Stimulated activated CD8-positive, alpha-beta memory T cell treated with anti-CD3 and anti-CD28 coated beads, Interleukin-15, amount 100 ng/mL, for 24 hours (primary cell): ENCODE results near the gene ERMAP.
"Not testable (repeated sequence)": the region's sequence is repeated elsewhere in the genome, so short reads cannot be mapped to it uniquely, and the experiment has no call there.

Experiments used
- DNase-seq: peaks from one replicate; pipeline ENCODE4 v3.0.0-alpha.2; 2020; ENCODE audit warnings: low read depth

ERMAP gene

DNA sequence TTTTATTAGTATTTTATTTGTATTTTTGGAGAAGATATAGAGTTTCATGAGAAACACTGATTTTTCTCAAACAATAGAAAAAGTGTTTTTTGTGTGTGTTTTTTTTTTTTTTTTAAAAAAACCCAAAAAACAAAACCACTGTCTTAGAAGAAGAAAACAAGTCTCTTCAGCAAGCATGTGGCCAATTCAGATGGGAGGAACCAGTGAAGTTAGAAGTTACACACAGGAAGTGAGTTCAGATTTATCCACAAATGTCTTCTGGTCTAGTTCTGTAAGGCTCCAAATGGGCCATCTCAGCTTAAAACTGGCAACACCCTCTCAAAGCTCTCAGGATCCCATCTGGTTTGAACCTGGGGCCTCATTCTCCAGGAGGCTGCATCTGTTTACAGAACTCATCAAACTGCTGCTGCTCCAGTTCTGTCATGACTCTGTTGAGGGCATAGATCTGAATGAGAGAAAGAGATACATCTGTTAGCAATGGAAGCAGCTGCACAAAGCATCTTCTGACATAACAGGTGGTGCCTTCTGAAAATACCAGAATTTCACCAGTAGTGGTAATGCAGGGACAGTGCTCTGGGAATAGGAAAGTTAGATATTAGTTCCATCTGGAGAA lies 9.8 kb upstream of the ERMAP start:
- DNase-seq: no peak

DNA sequence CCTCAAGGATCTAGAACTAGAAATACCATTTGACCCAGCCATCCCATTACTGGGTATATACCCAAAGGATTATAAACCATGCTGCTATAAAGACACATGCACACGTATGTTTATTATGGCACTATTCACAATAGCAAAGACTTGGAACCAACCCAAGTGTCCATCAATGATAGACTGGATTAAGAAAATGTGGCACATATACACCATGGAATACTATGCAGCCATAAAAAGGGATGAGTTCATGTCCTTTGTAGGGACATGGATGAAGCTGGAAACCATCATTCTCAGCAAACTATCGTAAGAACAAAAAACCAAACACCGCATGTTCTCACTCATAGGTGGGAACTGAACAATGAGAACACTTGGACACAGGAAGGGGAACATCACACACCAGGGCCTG lies 2.1 kb upstream of the ERMAP start:
- not testable (repeated sequence) for DNase-seq

DNA sequence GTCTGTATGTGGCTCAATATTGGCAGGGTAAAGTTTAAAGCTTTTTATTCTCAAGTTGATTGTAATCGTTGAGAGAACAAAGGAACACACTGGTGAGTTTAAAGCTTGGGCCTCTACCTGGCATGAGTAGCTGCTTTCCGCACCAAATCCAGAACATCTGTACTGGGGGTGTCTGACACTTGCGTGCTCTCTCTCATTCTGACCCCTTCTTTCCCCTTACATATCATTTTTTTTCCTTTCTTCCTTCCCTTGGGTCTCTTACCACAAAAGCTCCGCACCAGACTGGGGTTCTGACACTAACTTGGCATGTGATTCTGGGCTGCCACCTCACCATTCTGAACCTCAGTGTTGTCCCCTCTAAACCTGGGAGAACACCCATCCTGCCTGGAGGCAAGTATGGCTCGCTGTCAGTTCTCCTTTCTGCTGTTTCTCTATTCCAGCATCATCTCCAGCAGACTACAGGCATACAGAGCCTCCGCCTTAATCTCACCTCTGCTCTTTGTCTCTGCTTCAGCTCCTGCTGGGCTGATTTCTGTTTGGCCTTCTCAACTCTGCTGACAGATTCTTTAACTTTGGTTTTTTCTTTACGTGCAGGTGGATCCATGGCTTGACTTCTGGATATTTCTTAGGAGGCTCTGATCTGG lies 859 bp upstream of the ERMAP start:
- no peak for DNase-seq

DNA sequence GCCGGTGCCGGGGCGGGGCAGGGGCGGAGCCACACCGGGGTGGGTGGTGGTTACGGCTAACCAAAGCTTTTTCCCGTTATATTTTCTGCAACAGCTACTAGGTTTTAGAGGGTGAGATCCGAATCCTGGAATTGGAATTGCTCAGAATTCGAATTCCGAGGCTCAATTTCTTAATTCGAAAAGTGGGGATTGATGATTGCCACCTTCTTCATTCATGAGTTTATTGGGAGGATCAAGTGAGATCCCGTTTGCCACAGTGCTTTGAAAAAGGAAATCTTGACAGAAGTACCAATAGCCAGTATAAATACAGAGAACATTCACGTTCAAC lies 482 bp downstream of the ERMAP start:
- no peak for DNase-seq

DNA sequence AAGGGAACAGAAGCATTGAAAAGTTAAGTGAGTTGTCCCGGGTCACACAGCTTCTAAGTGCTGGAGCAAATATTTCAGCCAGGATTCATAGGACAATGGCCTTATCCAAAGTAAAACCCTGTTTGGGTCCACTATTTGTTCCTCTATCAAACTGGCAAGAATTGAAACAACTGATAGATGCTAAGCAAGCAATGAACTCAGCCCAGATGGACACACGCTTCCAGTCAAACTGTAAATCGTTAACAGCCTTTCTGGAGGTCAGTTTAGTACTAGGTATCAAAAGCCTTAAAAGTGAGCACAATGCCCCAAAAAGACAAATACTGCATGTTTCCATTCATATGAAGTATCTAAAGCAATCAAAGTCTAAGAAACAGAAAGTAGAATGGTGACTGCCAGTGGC lies 1.1 kb downstream of the ERMAP start:
- no peak for DNase-seq

DNA sequence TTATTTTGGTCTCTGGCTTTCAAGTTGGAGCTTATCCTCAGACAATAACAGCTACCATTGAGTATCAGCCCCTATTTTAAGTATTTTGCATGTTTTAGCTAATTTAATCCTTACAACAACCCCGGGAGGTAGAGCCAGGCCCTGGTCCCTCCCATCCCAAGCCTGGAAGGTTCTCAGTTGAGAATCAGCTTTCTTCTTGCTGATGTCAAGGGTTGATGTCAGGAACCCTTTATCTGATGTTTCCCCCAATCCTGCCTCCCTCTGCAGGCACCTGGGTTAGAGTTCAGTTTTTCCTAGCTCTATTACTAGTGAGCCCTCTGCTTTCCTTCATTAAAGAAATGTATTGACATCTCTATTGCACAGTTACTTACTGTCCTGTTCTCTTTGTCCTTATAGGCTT lies 3.9 kb downstream of the ERMAP start:
- no peak for DNase-seq

DNA sequence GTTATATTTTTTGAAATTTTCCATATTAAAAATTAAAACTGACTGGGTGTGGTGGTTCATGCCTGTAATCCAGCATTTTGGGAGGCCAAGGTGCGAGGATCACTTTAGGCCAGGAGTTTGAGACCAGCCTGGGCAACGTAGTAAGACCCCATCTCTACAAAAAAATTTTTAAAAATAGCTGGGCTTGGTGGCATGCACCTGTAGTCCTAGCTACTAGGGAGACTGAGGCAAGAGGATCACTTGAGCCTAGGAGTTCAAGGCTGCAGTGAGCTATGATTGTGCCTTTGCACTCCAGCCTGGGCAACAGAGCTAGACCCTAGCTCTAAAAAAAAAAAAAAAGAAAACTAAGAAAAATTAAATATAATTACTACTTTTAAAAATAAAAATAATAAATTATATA lies 4.8 kb downstream of the ERMAP start:
- DNase-seq: no peak

DNA sequence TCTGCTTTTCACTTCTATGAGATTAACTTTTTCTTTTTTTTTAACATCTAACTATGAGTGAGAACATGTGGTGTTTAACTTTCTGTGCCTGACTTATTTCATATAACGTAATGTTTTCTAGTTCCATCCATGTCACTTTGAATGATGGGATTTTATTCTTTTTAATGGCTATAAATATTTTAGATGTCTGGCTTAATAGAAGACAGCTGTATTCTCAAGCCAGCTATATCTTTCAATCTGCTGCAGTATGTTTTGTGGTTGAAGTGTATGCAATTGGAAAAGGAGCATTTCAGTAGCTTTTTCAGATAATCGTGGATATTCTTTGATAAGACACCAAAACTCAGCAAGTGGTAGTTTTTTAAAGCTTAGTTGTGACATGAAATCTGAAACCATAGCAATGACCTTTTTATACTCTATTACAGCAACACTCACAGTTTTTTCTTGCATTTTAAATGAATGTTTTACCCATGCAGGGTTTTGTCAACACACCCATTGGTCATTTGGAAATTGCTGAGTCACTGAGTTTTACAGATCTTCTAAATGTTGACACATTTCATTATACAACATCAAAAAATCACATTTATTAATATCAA lies 6.0 kb downstream of the ERMAP start:
- DNase-seq: no peak

DNA sequence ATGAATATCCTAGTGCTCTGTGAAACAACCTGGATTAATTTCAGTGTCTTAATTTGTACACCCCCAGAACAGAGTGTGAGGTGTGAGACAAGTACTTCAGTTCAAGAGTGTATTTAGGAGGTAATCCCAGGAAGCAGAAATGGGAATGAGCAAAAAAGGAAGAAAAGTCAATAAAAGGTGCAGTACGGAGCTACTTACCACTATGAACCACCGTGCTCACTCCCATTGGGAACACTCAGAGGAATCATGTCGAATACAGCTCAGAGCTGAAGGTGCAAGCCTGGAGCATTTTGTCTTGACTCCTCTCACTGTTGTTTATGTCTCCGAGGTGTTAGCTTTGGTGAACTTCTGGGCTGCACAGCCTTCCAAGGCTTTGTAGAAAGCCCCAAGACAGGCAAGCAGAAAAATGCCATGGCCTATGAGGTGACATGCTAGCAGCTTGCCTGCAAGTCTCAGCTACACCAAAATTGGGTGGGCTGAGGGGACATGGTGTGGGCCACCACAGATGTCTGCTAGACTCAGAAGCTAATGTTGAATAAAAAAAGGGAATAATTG lies 7.6 kb downstream of the ERMAP start:
- no peak for DNase-seq

DNA sequence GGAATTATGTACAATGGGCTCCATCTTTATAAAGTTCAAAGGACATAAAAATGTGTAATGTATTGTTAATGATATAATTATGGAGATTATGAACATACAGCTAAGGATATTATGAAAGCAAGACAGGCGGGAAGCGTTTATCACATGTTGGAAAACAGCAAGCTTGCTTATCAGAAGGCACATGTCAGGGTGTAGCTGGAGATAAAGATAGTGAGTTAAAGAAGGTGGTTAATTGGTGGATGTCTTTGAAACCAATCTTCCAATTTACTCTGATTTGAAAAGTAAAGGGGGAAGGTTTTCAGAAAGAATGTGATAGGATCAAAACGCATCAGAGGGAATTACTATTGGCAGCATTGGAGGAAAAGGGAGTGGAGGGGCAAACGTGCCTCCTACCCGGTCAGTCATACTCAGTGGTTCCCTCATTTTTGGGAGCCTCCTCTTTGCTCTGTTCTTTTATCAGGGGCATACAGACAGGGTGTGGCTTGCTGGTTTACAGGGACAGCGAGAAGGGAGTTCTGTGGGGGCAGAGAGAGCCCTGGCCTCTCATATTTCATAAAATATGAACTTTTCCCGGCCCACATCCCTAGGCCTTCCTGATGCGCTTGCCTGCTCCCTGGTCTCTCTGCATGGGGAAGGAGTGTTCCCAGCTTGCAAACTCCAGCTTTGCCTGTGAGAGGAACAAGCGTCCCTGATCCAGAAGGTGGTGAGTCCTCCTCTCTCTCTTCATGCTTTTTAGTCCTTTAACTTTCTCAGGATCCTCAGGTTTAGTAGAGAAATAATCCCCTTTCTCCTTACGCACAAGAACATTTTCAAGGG lies 8.3 kb downstream of the ERMAP start:
- no peak for DNase-seq

DNA sequence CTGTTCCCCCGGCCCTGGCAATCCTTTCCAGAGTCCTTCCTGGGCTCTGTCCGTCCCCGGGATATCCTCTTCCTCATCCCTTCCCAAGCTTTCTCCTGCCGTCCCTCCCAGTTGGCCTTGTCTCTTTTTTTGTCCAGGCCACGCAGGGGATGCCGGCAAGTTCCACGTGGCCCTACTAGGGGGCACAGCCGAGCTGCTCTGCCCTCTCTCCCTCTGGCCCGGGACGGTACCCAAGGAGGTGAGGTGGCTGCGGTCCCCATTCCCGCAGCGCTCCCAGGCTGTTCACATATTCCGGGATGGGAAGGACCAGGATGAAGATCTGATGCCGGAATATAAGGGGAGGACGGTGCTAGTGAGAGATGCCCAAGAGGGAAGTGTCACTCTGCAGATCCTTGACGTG lies 13.7 kb downstream of the ERMAP start:
- no peak for DNase-seq

DNA sequence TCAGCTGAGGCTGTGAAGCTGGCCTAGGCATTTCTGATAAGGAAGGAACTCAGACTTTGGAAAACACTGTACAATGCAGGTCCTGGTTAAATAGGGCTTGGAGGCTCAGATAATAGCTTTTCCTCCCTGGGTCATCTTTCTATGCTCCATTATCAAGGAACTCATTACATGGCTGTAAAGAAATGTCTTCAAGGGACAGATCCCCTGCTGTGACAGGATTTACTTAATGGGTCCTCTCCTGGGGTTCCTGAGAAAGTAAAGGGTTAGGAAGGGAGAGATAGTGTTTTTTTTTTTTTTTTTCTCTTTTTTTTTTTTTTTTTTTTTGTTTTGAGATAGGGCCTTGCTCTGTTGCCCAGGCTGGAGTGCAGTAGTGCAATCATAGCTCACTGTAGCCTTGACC lies 14.4 kb downstream of the ERMAP start:
- no peak for DNase-seq

DNA sequence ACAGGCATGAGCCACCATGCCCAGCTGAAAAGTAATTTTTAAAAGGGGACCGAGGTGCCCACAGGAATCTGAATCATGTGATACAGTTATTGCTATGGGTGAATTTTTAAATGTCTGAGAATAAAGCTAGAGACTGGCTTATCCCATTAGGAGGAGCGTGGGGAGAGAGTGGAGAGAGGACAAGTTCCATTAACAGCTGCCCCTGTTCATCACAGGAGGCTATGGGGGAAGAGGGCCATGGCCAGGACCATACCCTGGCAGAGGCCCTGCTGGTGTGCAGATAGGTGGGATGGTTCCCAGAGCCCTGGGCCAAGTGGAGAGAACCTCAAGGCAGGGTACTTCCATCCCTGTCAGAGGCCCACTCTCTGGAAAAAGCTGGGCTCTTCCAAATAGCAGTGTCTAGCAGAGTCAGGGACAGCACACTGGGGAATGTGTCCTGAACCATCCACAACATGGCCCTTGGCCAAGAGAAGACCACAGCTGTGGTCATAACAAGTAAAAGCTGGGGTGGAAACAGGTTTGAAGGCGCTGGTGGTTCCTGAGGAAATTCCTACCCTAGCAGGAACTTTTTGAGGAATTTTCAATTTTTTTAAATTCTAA lies 15.8 kb downstream of the ERMAP start:
- no peak for DNase-seq

DNA sequence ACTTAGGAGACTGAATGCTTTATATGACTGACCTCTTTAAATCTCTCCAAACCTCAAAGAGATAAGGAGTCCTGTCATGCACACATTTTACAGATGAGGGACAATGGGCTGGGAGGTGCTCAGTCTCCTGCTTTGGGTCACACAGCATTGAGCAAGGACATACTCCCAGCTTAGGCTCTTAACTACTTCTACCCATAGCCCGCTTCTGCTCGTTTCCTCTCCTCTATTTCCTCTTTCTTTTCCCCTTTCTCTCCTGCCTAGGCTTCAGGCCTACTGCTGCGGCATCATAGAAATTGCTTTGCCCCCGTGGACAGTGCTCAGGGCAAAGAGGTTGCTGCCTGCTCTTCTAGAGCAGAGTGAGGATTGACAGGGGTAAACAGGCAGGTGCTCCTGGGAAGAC lies 17.1 kb downstream of the ERMAP start:
- no peak for DNase-seq

DNA sequence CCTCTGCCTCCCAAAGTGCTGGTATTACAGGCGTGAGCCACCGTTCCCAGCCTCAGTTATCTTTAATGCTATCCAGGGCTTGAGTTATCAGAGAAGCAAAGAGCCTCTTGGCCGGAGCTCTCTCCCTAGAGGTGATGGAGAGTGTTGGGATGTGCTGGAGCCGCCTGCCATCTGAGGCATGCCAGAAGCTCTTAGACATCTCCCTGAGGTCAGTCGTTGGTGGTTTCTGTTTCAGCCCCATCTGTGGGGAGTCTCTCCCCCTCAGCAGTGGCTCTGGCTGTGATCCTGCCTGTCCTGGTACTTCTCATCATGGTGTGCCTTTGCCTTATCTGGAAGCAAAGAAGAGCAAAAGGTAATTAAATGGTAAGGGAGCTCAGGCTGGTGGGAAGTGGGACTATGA lies 17.9 kb downstream of the ERMAP start:
- no peak for DNase-seq

DNA sequence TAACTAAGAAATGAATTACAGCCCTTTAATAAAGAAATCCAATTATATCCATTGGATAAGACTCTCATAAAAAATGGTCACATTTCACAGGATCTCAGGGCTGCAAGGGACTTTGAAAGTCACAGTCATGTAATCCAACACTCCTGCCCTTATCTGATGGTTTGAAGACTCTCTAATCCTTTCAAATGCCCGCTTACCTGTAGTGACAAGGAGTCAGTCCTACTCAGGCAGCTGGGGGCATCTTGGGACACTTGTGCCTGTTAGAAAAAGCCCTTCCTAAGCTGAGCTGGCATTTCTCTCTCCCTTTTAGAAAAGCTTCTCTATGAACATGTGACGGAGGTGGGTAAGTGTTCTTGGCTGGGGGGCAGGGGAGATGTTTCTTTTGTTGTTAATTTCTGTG lies 18.5 kb downstream of the ERMAP start:
- DNase-seq: no peak

DNA sequence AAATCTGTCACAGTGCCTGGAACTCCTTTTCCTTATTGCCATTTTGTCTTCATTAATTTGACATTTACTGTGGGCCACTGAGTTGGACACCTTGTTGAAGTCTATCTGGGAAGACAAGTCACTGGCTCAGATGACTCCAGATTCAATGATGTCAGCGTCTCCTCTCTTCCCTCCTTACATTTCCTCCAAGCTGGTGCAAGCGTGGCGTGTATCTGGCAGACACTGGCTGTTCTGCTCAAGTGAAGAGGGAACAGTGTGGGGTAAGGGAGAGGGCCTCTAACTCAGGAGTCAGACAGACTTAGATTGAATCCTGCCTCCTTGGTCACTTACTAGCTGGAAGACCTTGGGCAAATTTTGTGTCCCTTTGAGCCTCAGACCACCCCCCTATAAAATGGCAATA lies 20.8 kb downstream of the ERMAP start:
- no peak for DNase-seq

DNA sequence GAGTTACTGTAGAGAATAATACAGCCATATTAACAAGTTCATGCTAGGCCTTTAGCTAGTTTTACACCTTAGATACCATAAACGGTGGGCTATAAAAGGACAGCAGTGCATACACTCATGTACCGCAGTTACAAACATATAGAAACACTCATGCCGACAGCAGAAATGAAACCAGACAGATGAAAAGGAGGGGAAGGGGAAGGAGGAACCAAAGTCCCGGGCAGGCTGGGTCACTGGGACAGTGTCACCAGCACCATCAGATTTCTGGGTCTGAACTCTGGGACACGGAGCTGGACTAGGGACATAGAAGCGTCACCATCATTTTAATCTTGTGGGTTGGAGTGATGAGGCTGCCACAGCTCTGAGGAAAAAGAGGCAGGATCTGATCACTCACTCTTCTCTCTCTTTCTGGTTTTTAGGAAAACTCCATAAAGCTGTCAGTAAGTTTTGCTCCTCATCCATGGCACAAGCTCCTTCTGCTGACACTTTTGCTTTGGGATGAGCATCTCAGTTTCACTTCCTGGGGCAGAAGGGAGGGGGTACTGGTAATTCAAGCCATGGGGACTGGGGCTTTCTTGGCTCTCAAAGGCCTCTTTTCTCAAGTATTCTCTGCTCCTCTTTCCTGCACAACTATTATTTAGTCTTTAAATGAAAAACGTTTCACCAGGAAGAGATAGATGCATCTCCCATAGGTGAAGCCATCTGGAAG lies 21.7 kb downstream of the ERMAP start:
- DNase-seq: no peak

DNA sequence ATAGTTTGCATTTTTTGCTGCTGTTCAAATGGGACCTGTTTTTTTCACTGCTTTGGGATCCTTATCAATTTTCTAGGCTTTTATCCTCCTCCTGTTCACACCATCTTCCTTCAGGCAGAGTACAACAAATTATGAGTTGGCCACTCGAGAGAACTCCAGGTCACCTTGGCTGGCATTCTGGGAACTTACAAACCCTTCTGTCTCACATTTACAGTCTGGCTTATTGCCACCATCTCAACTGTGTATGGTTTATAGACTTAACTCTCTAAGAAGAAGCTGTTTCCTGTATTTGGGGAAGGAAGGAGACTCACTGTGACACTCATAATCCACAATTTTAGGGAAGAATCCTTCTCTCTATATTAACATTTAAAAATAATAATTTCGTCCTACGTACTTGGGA lies 24.1 kb downstream of the ERMAP start:
- no peak for DNase-seq

DNA sequence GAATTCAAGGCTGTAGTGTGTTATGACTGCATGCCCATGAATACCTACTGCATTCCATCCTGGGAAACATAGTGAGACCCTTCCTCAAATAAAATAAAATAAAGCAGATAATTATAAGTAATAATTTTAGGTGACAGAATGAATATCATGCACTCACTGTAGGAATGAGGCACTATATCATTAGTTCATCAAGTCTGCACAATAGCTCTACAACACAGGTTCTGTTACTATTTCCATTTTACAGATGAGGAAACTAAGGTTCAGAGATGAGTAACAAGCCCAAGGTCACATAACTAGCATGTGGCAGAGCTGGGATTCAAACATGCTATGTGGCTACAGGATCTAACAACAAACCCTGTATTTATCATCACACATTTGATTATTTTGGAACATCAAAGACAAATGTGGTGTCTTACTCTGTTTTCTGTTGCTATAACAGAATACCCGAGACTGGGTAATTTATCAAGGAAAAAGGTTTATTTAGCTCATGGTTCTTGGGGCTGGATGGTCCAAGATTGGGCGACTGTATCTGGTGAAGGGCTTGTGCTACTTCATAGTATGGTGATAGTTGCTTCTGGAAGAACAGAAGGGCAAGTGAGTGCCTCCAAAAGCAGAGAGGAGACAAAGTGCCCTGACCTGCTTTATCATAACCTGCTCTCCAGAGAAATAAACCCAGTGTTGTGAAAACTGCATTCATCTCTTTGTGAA lies 24.7 kb downstream of the ERMAP start:
- DNase-seq: no peak

DNA sequence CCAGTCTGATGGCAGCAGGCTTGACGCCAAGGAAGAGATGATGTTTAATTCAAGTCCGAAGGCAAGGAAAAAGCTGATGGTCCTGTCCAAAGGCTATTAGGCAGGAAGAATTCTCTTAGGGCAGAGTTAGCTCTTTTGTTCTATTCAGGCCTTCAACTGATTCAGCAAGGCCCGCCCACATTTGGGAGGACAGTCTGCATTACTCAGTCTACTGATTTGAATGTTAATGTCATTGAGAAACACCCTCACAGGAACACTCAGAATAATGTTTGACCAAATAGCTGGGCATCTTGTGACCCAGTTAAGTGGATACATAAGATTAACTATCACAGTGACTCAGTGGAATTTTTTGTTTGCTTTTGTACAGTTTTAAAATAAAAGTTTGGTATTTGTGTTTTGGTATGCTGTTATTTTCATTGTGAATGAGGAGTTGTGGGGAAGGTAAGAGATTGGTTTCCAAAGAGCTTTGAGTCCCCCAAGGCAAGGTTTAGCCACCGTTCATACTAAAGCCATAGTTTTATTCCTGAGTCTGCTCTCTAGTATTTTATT lies 27.7 kb downstream of the ERMAP start:
- DNase-seq: no peak
